GM18526 (cell line): ENCODE measurements around the gene PBX1.

Experiments used
- POLR2A ChIP-seq: IDR thresholded peaks from 3 replicates; pipeline ENCODE4 v1.6.1; 2011; ENCODE audit not compliant: insufficient read length; ENCODE audit errors: extremely low read depth

The PBX1 gene

GRCh38 chr1:164783778-164784555 is 225.0 kb downstream of the PBX1 start:
- no peak for TF ChIP-seq POLR2A

- TF ChIP-seq POLR2A = no peak
Measured at GRCh38 chr1:164784960-164785359, 226.0 kb downstream of the PBX1 start.

DNA sequence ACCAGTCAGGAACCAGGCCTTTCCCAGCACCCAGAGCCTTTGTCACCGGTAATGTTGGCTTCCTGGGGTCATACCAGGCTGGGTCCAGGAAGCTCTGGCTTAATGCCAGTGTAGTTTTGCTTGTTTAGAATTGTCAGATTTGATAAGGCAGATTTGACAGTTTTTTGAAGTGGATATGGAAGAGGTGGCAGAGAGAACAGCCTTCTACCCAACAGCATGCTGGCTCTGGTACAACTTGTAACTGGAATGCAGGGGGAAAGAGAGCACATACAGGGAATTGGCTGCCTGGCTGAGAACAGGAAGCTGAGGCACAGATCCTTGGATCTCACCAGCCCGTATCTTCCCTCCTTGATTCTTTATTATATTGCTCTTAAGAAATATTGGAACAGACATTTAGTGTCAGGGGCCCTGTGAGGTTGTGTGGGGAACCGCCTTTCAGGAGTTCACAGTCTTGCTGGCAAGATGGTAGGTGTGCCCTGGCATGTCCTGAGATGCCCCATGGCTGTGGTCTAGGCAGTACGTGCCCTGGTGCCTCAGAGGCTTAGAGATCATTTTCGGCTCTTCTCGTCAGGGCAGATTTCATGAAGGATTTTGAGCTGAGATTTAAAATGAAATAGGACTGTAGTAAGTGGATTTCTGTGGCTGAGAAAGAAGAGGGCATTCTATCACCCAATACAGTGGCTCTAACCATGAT is 227.0 kb downstream of the PBX1 start:
- no peak for TF ChIP-seq POLR2A

- no peak for TF ChIP-seq POLR2A
Measured at GRCh38 chr1:164786980-164787833, 228.2 kb downstream of the PBX1 start.

GRCh38 chr1:164787834-164788231 is 228.8 kb downstream of the PBX1 start:
- no peak for TF ChIP-seq POLR2A

DNA sequence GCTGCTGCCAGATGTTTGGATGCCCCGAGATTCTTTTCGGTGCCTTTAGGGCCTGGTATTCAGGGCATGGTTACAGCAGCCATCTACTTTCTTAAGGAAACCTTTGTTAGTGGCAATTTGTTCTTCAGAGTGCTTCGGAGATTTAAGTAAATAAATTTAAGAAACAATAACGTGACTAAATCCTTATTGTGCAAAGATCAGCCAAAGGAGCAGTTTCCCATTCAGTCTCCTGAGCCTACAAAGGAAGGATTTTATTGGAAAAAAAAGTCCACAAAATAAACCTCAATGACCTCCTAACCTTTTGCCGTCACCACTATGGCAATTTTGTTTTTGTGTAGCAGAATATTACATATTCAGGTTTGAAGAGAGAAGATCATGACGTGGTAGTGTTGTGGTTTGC is 231.1 kb downstream of the PBX1 start:
- TF ChIP-seq POLR2A = no peak

- no peak for TF ChIP-seq POLR2A
Measured at GRCh38 chr1:164792410-164793004, 233.5 kb downstream of the PBX1 start.

DNA sequence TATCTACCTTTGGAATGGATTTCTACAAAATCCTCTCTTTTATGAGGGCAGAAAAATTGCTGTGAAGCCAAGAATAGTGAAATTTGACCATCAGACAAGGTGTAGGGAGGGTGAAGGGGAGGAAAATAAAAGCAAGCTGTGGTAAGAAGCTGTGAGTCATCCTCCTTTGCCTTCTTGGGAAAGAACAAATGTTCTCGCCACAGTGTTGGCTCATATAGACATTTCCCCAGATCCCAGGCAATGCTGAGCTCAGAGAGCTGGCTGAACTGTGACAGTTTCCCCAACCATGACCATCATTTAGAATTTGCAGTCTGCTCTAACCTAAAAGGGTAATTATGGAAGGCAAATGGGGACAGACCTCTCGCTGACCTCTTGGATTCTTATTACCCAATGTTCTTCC is 235.4 kb downstream of the PBX1 start:
- no peak for TF ChIP-seq POLR2A

GRCh38 chr1:164796916-164797315 is 237.9 kb downstream of the PBX1 start:
- no peak for TF ChIP-seq POLR2A

DNA sequence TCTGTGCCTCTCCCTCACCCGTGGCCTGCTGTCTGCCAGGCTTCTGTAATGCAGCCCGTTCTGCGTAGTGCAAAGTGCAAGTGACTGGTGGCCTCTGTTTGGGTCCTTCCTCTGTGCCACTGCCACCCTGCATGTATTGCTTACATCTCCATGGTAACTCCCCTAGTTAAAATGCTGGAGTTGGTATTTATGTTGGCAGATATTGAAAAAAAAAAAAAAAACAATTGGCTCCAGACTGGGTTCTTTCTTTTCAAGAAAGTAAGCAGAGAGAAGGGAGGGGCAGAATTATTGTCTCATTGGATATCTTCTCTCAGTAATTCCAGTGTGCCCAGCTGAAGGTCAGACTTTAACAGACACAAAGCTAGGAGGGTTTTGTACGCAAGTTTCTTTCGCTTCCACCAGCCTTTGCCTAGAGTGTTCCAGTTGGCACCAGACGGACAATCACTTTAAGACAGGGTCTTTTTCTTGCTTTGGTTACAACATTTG is 242.3 kb downstream of the PBX1 start:
- TF ChIP-seq POLR2A = no peak

DNA sequence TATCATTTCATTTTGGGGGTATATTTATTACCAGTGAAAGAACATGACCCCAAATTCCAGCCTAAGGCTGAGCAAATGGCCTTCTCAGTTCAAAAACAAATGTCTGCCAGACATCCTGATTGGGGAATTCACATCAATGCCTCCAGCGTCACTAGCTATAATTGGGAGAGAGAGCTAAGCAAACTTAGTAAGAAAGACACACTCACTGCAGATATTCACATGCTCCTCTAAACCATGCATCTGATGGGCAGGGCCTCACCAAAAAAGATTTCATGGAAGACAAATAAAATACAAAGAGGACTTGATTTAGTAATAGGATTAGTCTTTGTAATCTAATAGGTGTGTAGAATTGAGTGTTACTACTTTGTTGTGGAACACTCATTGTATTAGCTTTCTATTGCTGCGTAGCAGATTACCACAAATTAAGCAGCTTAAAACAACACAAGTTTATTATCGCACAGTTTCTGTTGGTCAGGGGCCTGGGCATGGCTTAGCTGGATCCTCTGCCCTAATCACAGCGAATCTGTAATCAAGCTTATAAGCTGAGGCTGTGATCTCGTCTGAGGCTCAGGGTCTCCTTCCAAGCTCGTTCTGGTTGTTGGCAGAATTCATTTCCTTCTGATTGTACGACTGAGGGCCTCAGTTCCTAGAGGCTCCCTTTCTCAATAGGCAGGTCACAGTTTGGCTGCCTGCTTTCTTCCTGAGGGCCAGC is 243.0 kb downstream of the PBX1 start:
- no peak for TF ChIP-seq POLR2A

DNA sequence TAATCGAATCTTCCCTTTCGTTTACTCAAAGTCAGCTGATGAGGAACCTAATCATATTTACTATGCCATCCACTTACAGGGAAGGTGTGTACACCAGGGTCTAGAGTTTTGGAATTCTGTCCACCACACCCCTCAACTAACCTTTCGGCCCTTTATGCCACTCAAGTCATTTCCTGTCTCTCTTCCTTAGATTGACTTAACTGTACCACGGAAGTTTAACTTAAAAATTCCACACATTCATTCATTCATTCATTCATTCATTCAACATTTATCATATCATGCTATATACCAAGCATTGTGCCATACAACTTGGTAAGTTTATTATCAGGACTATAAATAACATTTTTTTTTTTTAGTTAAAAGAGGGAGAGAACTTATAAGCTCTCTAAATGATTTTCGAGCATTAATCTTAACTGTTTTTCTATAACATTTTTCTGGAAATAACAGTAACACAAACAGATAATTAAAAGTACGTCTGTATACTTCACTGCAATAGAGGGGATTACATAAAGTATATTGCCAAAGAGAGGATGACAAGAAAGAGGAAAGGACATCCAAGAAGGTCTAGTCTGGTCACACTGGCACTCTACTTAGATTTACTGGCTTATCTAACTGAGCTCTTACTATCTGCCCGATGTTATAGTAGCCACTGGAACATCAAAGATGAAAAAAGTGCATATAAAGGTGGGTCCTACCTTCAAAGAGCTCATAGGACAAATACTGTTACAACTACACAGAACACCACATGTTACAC is 243.7 kb downstream of the PBX1 start:
- no peak for TF ChIP-seq POLR2A

GRCh38 chr1:164803366-164803765 is 244.4 kb downstream of the PBX1 start:
- TF ChIP-seq POLR2A = no peak

DNA sequence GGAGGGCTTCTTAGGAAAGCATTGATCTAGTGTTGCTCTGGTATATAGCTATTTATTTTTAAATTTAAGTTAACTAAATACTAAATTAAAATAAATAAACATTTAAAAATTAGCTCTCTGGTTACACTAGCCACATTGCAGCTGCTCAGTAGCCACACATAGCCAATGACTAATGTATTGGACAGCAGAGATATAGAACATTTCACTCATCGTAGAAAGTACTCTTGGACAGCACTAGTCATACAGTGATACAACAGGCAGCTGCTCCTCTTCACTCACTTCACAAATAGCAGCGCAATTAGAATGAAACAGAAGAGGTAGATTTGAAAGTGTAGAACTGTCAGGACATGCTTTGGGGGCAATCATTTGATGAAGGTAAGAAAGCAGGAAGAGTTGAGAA is 245.4 kb downstream of the PBX1 start:
- TF ChIP-seq POLR2A = no peak
